WTC11 (cell line): ENCODE measurements around the gene SLC8A1. TPM values are rescaled to one million over a fixed set of nuclear protein-coding genes. Genes with fewer than 3 reads are reported as not detected.

ENCODE experiments used
- ATAC-seq: fragments of 200-7000 bp; cut with Tn5 transposase; 2 replicates; pipeline ENCODE4 v1.10.0; 2021; ENCODE audit warnings: mild to moderate bottlenecking, moderate library complexity
- CTCF ChIA-PET: fragments of 300-600 bp; sonication (Branson Sonifier 250); formaldehyde crosslinking; loops from one replicate; lab custom pipeline; 2021; ENCODE audit warnings: antibody characterized with exemption; lab: Charles Lee
- POLR2A ChIA-PET: fragments of 350-600 bp; sonication (Branson Sonifier 250); formaldehyde crosslinking; loops from one replicate; lab custom pipeline; 2021; ENCODE audit warnings: antibody characterized with exemption; lab: Charles Lee
- DNase-seq: peaks from one replicate; pipeline ENCODE4 v3.0.0; 2021; ENCODE audit warnings: low spot score
- H3K27ac Mint-ChIP-seq: 2 replicates; pipeline ENCODE4 v1.8.0; 2021; ENCODE audit warnings: mixed read lengths
- H3K27me3 Mint-ChIP-seq: 2 replicates; pipeline ENCODE4 v1.8.0; 2021; ENCODE audit warnings: low read depth, mild to moderate bottlenecking, moderate library complexity, mixed read lengths
- H3K36me3 Mint-ChIP-seq: 2 replicates; pipeline ENCODE4 v1.8.0; 2021; ENCODE audit warnings: mixed read lengths
- H3K4me1 Mint-ChIP-seq: 2 replicates; pipeline ENCODE4 v1.8.0; 2022; ENCODE audit warnings: mixed read lengths
- H3K4me3 Mint-ChIP-seq: 2 replicates; pipeline ENCODE4 v1.8.0; 2021; ENCODE audit warnings: mild to moderate bottlenecking, moderate library complexity, mixed read lengths
- H3K9me3 Mint-ChIP-seq: 2 replicates; pipeline ENCODE4 v1.8.0; 2021; ENCODE audit warnings: mixed read lengths
- ARID4B ChIP-seq: sonication (generic); formaldehyde crosslinking; IDR thresholded peaks from 2 replicates; pipeline ENCODE4 v1.8.0; 2023; ENCODE audit warnings: missing genetic modification reagents, mild to moderate bottlenecking, borderline replicate concordance
- CTCF ChIP-seq: fragments of 200-600 bp; IDR thresholded peaks from 2 replicates; pipeline ENCODE4 v1.8.0; 2022; ENCODE audit warnings: antibody characterized with exemption
- ETV6 ChIP-seq: sonication (generic); formaldehyde crosslinking; IDR thresholded peaks from 2 replicates; pipeline ENCODE4 v1.8.1; 2022; ENCODE audit warnings: mild to moderate bottlenecking, missing genetic modification reagents
- JUN ChIP-seq: sonication (generic); formaldehyde crosslinking; IDR thresholded peaks from 2 replicates; pipeline ENCODE4 v1.8.0; 2023; ENCODE audit warnings: mild to moderate bottlenecking, missing genetic modification reagents
- MLX ChIP-seq: sonication (generic); formaldehyde crosslinking; IDR thresholded peaks from 2 replicates; pipeline ENCODE4 v1.8.1; 2023; ENCODE audit warnings: mild to moderate bottlenecking, missing genetic modification reagents, moderate library complexity
- NR3C1 ChIP-seq: sonication (generic); formaldehyde crosslinking; conservative IDR thresholded peaks from 2 replicates; pipeline ENCODE4 v1.8.1; 2023; ENCODE audit warnings: low read depth, mild to moderate bottlenecking, missing genetic modification reagents
- OVOL2 ChIP-seq: fragments of 250-450 bp; sonication (Bioruptor Pico); IDR thresholded peaks from 2 replicates; pipeline ENCODE4 v1.9.0; 2021; ENCODE audit warnings: mild to moderate bottlenecking, borderline replicate concordance
- TCF7 ChIP-seq: sonication (generic); formaldehyde crosslinking; IDR thresholded peaks from 2 replicates; pipeline ENCODE4 v1.8.0; 2022; ENCODE audit warnings: mild to moderate bottlenecking, low read depth, missing genetic modification reagents, moderate library complexity
- TEAD1 ChIP-seq: sonication (generic); formaldehyde crosslinking; IDR thresholded peaks from 2 replicates; pipeline ENCODE4 v1.8.0; 2022; ENCODE audit warnings: mild to moderate bottlenecking, missing genetic modification reagents
- ZNF121 ChIP-seq: sonication (generic); formaldehyde crosslinking; IDR thresholded peaks from 2 replicates; pipeline ENCODE4 v1.8.0; 2023; ENCODE audit warnings: missing genetic modification reagents
- ZNF532 ChIP-seq: fragments of 250-450 bp; sonication (Bioruptor Pico); IDR thresholded peaks from 2 replicates; pipeline ENCODE4 v1.9.0; 2021; ENCODE audit warnings: mild to moderate bottlenecking, borderline replicate concordance
- total RNA-seq: library from RNA; stranded (reverse); gene quantifications from 3 replicates; pipeline ENCODE4 v1.2.3, GENCODE V29; 2021
- TF ChIP-seq, protein P1 (sequence below): sonication (generic); formaldehyde crosslinking; IDR thresholded peaks from 2 replicates; pipeline ENCODE4 v1.8.1; 2022; ENCODE audit warnings: mild to moderate bottlenecking, moderate library complexity, missing genetic modification reagents
- TF ChIP-seq, protein P2 (sequence below): sonication (generic); formaldehyde crosslinking; IDR thresholded peaks from 2 replicates; pipeline ENCODE4 v1.8.1; 2022; ENCODE audit warnings: missing genetic modification reagents, borderline replicate concordance
- TF ChIP-seq, protein P3 (sequence below): sonication (generic); formaldehyde crosslinking; IDR thresholded peaks from 2 replicates; pipeline ENCODE4 v1.8.1; 2023; ENCODE audit warnings: mild to moderate bottlenecking, missing genetic modification reagents
- TF ChIP-seq, protein P4 (sequence below): sonication (generic); formaldehyde crosslinking; IDR thresholded peaks from 2 replicates; pipeline ENCODE4 v1.8.0; 2022; ENCODE audit warnings: mild to moderate bottlenecking, missing genetic modification reagents
- TF ChIP-seq, protein P5 (sequence below): fragments of 250-450 bp; sonication (Bioruptor Pico); IDR thresholded peaks from 2 replicates; pipeline ENCODE4 v1.9.0; 2021; ENCODE audit warnings: mild to moderate bottlenecking

Gene SLC8A1
- total RNA-seq, 1 experiment from 2014 or later, result 2.6 TPM

GRCh38 chr2:40397765-40398164 lies 54.1 kb downstream of the SLC8A1 start:
- Mint-ChIP-seq H3K27me3 (peaks cover 5% of the 10 kb centered on the region; the same call in 1 of the 2 replicates), H3K27ac (no peak overlapping the region), H3K4me1 (peaks cover 34% of the 10 kb centered on the region), H3K36me3 (0 out of 2 replicates have a peak, but pooled peaks cover 2% of the 10 kb centered on the region), H3K4me3 (no peak overlapping the region), H3K9me3 (peaks cover 5% of the 10 kb centered on the region; the same call in 1 of the 2 replicates)
- POLR2A ChIA-PET, result no interaction called here
- CTCF ChIA-PET, result no interaction called here
- ATAC-seq, result no peak
- no peak for DNase-seq
- TF ChIP-seq ETV6, result no peak
- no peak for TF ChIP-seq CTCF
- TF ChIP-seq ARID4B (CRISPR knock-in tag), result no peak
- TF ChIP-seq, protein P1, sequence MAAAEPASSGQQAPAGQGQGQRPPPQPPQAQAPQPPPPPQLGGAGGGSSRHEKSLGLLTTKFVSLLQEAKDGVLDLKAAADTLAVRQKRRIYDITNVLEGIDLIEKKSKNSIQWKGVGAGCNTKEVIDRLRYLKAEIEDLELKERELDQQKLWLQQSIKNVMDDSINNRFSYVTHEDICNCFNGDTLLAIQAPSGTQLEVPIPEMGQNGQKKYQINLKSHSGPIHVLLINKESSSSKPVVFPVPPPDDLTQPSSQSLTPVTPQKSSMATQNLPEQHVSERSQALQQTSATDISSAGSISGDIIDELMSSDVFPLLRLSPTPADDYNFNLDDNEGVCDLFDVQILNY (CRISPR knock-in tag), result no peak
- TF ChIP-seq, protein P2, sequence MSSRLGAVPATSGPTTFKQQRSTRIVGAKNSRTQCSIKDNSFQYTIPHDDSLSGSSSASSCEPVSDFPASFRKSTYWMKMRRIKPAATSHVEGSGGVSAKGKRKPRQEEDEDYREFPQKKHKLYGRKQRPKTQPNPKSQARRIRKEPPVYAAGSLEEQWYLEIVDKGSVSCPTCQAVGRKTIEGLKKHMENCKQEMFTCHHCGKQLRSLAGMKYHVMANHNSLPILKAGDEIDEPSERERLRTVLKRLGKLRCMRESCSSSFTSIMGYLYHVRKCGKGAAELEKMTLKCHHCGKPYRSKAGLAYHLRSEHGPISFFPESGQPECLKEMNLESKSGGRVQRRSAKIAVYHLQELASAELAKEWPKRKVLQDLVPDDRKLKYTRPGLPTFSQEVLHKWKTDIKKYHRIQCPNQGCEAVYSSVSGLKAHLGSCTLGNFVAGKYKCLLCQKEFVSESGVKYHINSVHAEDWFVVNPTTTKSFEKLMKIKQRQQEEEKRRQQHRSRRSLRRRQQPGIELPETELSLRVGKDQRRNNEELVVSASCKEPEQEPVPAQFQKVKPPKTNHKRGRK (CRISPR knock-in tag), result no peak
- TF ChIP-seq MLX (CRISPR knock-in tag), result no peak
- no peak for TF ChIP-seq ZNF532
- TF ChIP-seq OVOL2, result no peak

DNA sequence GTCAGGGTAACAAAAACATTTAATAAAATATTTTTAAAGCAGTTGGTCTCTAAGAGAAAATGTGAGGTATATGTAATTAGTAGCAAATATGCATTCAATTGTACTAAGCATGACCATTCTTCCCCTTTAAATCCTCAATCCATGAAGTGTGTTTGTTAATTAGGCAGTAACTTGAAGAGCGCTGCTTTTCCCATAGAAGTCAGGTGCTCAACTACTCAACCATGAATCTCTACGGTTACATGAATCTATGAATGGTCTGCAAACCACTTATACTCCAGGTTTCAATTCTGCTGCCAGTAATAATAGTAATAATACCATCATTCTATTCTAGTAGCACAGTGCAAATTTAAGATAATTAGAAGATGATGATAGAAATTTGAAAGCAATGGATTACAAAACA lies 55.8 kb downstream of the SLC8A1 start:
- Mint-ChIP-seq H3K4me3 (no peak overlapping the region), H3K27ac (no peak overlapping the region), H3K36me3 (0 out of 2 replicates have a peak, but pooled peaks cover 2% of the 10 kb centered on the region), H3K4me1 (peaks cover 22% of the 10 kb centered on the region), H3K27me3 (no peaks in the 10 kb centered on the region; the same call in 1 of the 2 replicates), H3K9me3 (no peaks in the 10 kb centered on the region)
- no peak for ATAC-seq
- CTCF ChIA-PET, result no interaction called here
- POLR2A ChIA-PET, result no interaction called here
- DNase-seq, result no peak
- TF ChIP-seq JUN (CRISPR knock-in tag) (no peak), TCF7 (no peak), MLX (CRISPR knock-in tag) (no peak), NR3C1 (CRISPR knock-in tag) (no peak), ZNF121 (CRISPR knock-in tag) (no peak), TEAD1 (no peak)
- TF ChIP-seq, protein P3, sequence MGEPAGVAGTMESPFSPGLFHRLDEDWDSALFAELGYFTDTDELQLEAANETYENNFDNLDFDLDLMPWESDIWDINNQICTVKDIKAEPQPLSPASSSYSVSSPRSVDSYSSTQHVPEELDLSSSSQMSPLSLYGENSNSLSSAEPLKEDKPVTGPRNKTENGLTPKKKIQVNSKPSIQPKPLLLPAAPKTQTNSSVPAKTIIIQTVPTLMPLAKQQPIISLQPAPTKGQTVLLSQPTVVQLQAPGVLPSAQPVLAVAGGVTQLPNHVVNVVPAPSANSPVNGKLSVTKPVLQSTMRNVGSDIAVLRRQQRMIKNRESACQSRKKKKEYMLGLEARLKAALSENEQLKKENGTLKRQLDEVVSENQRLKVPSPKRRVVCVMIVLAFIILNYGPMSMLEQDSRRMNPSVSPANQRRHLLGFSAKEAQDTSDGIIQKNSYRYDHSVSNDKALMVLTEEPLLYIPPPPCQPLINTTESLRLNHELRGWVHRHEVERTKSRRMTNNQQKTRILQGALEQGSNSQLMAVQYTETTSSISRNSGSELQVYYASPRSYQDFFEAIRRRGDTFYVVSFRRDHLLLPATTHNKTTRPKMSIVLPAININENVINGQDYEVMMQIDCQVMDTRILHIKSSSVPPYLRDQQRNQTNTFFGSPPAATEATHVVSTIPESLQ (CRISPR knock-in tag), result no peak
- TF ChIP-seq, protein P4, sequence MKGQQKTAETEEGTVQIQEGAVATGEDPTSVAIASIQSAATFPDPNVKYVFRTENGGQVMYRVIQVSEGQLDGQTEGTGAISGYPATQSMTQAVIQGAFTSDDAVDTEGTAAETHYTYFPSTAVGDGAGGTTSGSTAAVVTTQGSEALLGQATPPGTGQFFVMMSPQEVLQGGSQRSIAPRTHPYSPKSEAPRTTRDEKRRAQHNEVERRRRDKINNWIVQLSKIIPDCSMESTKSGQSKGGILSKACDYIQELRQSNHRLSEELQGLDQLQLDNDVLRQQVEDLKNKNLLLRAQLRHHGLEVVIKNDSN (CRISPR knock-in tag), result no peak
- TF ChIP-seq, protein P5, sequence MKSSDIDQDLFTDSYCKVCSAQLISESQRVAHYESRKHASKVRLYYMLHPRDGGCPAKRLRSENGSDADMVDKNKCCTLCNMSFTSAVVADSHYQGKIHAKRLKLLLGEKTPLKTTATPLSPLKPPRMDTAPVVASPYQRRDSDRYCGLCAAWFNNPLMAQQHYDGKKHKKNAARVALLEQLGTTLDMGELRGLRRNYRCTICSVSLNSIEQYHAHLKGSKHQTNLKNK (CRISPR knock-in tag), result no peak
